ENCODE results near the gene HIC2.
"Not testable (repeated sequence)": the region's sequence is repeated elsewhere in the genome, so short reads cannot be mapped to it uniquely, and the experiment has no call there.

The HIC2 gene

GRCh38 chr22:21450858-21451353, 33.7 kb downstream of the HIC2 start:
- DNase-seq, result no peak

GRCh38 chr22:21451545-21452520, 34.7 kb downstream of the HIC2 start:
- DNase-seq, result no peak

- not testable (repeated sequence) for DNase-seq
Observed at GRCh38 chr22:21452666-21453065, 35.5 kb downstream of the HIC2 start.

GRCh38 chr22:21454998-21455333, 37.8 kb downstream of the HIC2 start:
- DNase-seq, result not testable (repeated sequence)

- no peak for DNase-seq
Observed at GRCh38 chr22:21455334-21456089, 38.3 kb downstream of the HIC2 start.

GRCh38 chr22:21457023-21457787, 40.0 kb downstream of the HIC2 start:
- no peak for DNase-seq

GRCh38 chr22:21462672-21463071, 45.5 kb downstream of the HIC2 start:
- not testable (repeated sequence) for DNase-seq

- DNase-seq, result not testable (repeated sequence)
Observed at GRCh38 chr22:21467337-21468193, 50.4 kb downstream of the HIC2 start, which contains the start of gene TMEM191C. Gene TMEM191C (plus strand): TSS chr22:21467387. CDS start chr22:21467460, 73 bp downstream.

GRCh38 chr22:21468194-21469096, 51.3 kb downstream of the HIC2 start:
- DNase-seq, result not testable (repeated sequence)

- DNase-seq, result not testable (repeated sequence)
Observed at GRCh38 chr22:21469097-21469994, 52.2 kb downstream of the HIC2 start.

- not testable (repeated sequence) for DNase-seq
Observed at GRCh38 chr22:21472984-21473383, 55.8 kb downstream of the HIC2 start.

GRCh38 chr22:21473664-21474063, 56.5 kb downstream of the HIC2 start:
- DNase-seq, result not testable (repeated sequence)

- not testable (repeated sequence) for DNase-seq
Observed at GRCh38 chr22:21484039-21484438, 66.9 kb downstream of the HIC2 start.

- not testable (repeated sequence) for DNase-seq
Observed at GRCh38 chr22:21487723-21488122, 70.6 kb downstream of the HIC2 start.

- DNase-seq, result not testable (repeated sequence)
Observed at GRCh38 chr22:21489149-21489680, 72.0 kb downstream of the HIC2 start.

- DNase-seq, result not testable (repeated sequence)
Observed at GRCh38 chr22:21490556-21490955, 73.4 kb downstream of the HIC2 start.

GRCh38 chr22:21492271-21492670, 75.1 kb downstream of the HIC2 start:
- not testable (repeated sequence) for DNase-seq

- DNase-seq, result not testable (repeated sequence)
Observed at GRCh38 chr22:21493789-21494782, 76.9 kb downstream of the HIC2 start.

All from NCI-H69 (cell line).